ENCODE results near the gene EHBP1L1.

GRCh38 chr11:65552388-65552951 is 23.4 kb upstream of the EHBP1L1 start:
- no peak for TF ChIP-seq EP300 (conservative IDR thresholded peaks at IDR 0.05; ENCODE audit: poor library complexity, severe bottlenecking)
- no peak for TF ChIP-seq CTCF (IDR thresholded peaks at IDR 0.05; ENCODE audit: poor library complexity, severe bottlenecking)
- TF ChIP-seq TAF1 (IDR thresholded peaks at IDR 0.05; ENCODE audit: low read depth) = no peak

All from neural cell (in vitro differentiated cells).